NT2/D1 (cell line): Measurements from ENCODE around the gene NCOA3.
"Not testable (repeated sequence)": the region's sequence is repeated elsewhere in the genome, so short reads cannot be mapped to it uniquely, and the experiment has no call there.

Source experiments
- DNase-seq: peaks from one replicate; pipeline ENCODE4 v3.0.0-alpha.2; 2011; ENCODE audit warnings: low read depth, low spot score
- H3K27me3 ChIP-seq: 2 replicates; pipeline ENCODE4 v1.6.0; 2011; ENCODE audit warnings: mild to moderate bottlenecking; ENCODE audit not compliant: insufficient read length, insufficient read depth
- H3K36me3 ChIP-seq: 2 replicates; pipeline ENCODE4 v1.6.1; 2011; ENCODE audit warnings: mild to moderate bottlenecking, low read length, mixed read lengths; ENCODE audit not compliant: insufficient read depth, insufficient read length
- H3K4me1 ChIP-seq: 2 replicates; pipeline ENCODE4 v1.5.1; 2011; ENCODE audit not compliant: insufficient read depth, insufficient read length
- H3K4me3 ChIP-seq: 2 replicates; pipeline ENCODE4 v1.5.1; 2011; ENCODE audit warnings: low read depth; ENCODE audit not compliant: insufficient read length
- H3K9ac ChIP-seq: 2 replicates; pipeline ENCODE4 v1.6.0; 2011; ENCODE audit warnings: low read depth; ENCODE audit not compliant: insufficient read length
- H3K9me3 ChIP-seq: 2 replicates; pipeline ENCODE4 v1.5.1; 2011; ENCODE audit warnings: mild to moderate bottlenecking, low read length; ENCODE audit not compliant: insufficient read depth
- SUZ12 ChIP-seq: IDR thresholded peaks from 2 replicates; pipeline ENCODE4 v1.6.1; 2011; ENCODE audit not compliant: insufficient read length, insufficient read depth; ENCODE audit errors: extremely low read depth
- YY1 ChIP-seq: IDR thresholded peaks from 2 replicates; pipeline ENCODE4 v1.6.1; 2011; ENCODE audit not compliant: insufficient read length, insufficient read depth
- ZNF274 ChIP-seq: IDR thresholded peaks from 2 replicates; pipeline ENCODE4 v1.6.1; 2011; ENCODE audit warnings: mild to moderate bottlenecking, low read depth, low read length

NCOA3 gene

GRCh38 chr20:47487175-47487917, 14.3 kb upstream of the NCOA3 start:
- no peaks in the 10 kb centered on the region for H3K27me3 ChIP-seq
- no peak overlapping the region for H3K4me3 ChIP-seq
- TF ChIP-seq ZNF274 (no peak), YY1 (no peak), SUZ12 (no peak)
- no peaks in the 10 kb centered on the region for H3K4me1 ChIP-seq
- H3K9ac ChIP-seq = no peak overlapping the region
- H3K9me3 ChIP-seq = no peaks in the 10 kb centered on the region
- no peaks in the 10 kb centered on the region for H3K36me3 ChIP-seq
- no peak for DNase-seq

GRCh38 chr20:47489448-47489872, 12.2 kb upstream of the NCOA3 start:
- DNase-seq = no peak
- H3K9me3 ChIP-seq = no peaks in the 10 kb centered on the region
- no peak overlapping the region for H3K4me3 ChIP-seq
- H3K9ac ChIP-seq = no peak overlapping the region
- no peaks in the 10 kb centered on the region for H3K27me3 ChIP-seq
- TF ChIP-seq ZNF274 (no peak), SUZ12 (no peak), YY1 (no peak)
- H3K36me3 ChIP-seq = no peaks in the 10 kb centered on the region
- no peaks in the 10 kb centered on the region for H3K4me1 ChIP-seq

- Histone ChIP-seq H3K4me3 (no peak overlapping the region), H3K4me1 (no peaks in the 10 kb centered on the region), H3K9ac (no peak overlapping the region), H3K9me3 (no peaks in the 10 kb centered on the region), H3K27me3 (no peaks in the 10 kb centered on the region), H3K36me3 (no peaks in the 10 kb centered on the region)
- TF ChIP-seq YY1 = no peak
- TF ChIP-seq ZNF274 = no peak
- no peak for DNase-seq
Measured at GRCh38 chr20:47490795-47491194, 10.9 kb upstream of the NCOA3 start.

- Histone ChIP-seq H3K27me3 (no peaks in the 10 kb centered on the region), H3K36me3 (no peaks in the 10 kb centered on the region), H3K9ac (no peak overlapping the region), H3K4me1 (no peaks in the 10 kb centered on the region), H3K4me3 (no peak overlapping the region), H3K9me3 (no peaks in the 10 kb centered on the region)
- TF ChIP-seq YY1 = no peak
- no peak for TF ChIP-seq ZNF274
- no peak for TF ChIP-seq SUZ12
- DNase-seq = no peak
Measured at GRCh38 chr20:47492284-47492683, 9.4 kb upstream of the NCOA3 start.

- Histone ChIP-seq H3K4me1 (no peaks in the 10 kb centered on the region), H3K4me3 (no peak overlapping the region), H3K9me3 (no peaks in the 10 kb centered on the region), H3K36me3 (no peaks in the 10 kb centered on the region), H3K9ac (no peak overlapping the region), H3K27me3 (no peaks in the 10 kb centered on the region)
- TF ChIP-seq SUZ12 = no peak
- no peak for TF ChIP-seq ZNF274
- TF ChIP-seq YY1 = no peak
- no peak for DNase-seq
Measured at GRCh38 chr20:47493175-47493962, 8.3 kb upstream of the NCOA3 start.

GRCh38 chr20:47493963-47494293, 7.8 kb upstream of the NCOA3 start:
- TF ChIP-seq ZNF274 (no peak), SUZ12 (no peak), YY1 (no peak)
- Histone ChIP-seq H3K9ac (no peak overlapping the region), H3K36me3 (no peaks in the 10 kb centered on the region), H3K4me1 (no peaks in the 10 kb centered on the region), H3K27me3 (no peaks in the 10 kb centered on the region), H3K9me3 (no peaks in the 10 kb centered on the region), H3K4me3 (no peak overlapping the region)
- DNase-seq = no peak

GRCh38 chr20:47494606-47495005, 7.1 kb upstream of the NCOA3 start:
- H3K4me1 ChIP-seq, H3K9ac ChIP-seq: not testable (repeated sequence)

More at GRCh38 chr20:47494606-47495005, 7.1 kb upstream of the NCOA3 start:
- H3K9me3 ChIP-seq, H3K36me3 ChIP-seq, H3K4me3 ChIP-seq, DNase-seq, H3K27me3 ChIP-seq: not testable (repeated sequence)
